ENCODE measurements around the gene ILK. TPM values are rescaled to one million over a fixed set of nuclear protein-coding genes. Genes with fewer than 3 reads are reported as not detected.

ILK gene
- polyA plus RNA-seq, 3 donors from 2014 or later: 155 to 297 (median 193) TPM

DNA sequence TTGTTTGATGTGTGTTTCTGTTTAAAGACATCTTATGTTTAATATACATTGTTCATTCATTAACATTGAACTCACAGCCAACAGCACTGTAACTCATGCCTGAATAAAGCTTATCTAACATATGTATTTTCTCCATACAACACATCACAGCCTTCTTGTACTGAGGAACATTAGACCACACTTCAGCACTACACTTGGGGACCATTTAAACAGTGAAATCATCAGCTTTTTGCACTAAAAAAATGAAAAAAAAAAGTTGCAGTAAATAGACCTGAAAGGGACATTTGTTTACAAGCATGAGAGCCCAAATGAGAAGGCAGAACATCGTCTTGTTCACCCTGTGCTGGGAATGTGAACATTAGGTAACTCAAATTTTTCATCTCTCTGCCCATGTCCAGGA lies 31.0 kb downstream of the ILK start:
- no peak for DNase-seq
- no peak overlapping the region for H3K4me3 Mint-ChIP-seq
- no peaks in the 10 kb centered on the region for H3K4me1 Mint-ChIP-seq
- no peaks in the 10 kb centered on the region for H3K36me3 Mint-ChIP-seq
- H3K27me3 Mint-ChIP-seq (ENCODE audit: low read depth in 3 of 3): peaks cover 0 to 2% (median 0%) of the 10 kb centered on the region in 3 donors
- H3K9me3 Mint-ChIP-seq: no peaks in the 10 kb centered on the region
- H3K27ac Mint-ChIP-seq: no peak overlapping the region

- Mint-ChIP-seq H3K36me3 (no peaks in the 10 kb centered on the region), H3K4me1 (no peaks in the 10 kb centered on the region), H3K9me3 (no peaks in the 10 kb centered on the region), H3K27ac (no peak overlapping the region), H3K4me3 (no peak overlapping the region), H3K27me3 (ENCODE audit: low read depth in 3 of 3) (peaks cover 0 to 3% (median 0%) of the 10 kb centered on the region in 3 donors)
- DNase-seq: no peak
Observed at GRCh38 chr11:6635082-6635932, 31.7 kb downstream of the ILK start.

- Mint-ChIP-seq H3K9me3 (no peaks in the 10 kb centered on the region), H3K27me3 (ENCODE audit: low read depth in 3 of 3) (peaks cover 0 to 3% (median 0%) of the 10 kb centered on the region in 3 donors), H3K4me3 (no peak overlapping the region), H3K36me3 (no peaks in the 10 kb centered on the region), H3K27ac (no peak overlapping the region), H3K4me1 (no peaks in the 10 kb centered on the region)
- no peak for DNase-seq
Observed at GRCh38 chr11:6636480-6636879, 32.9 kb downstream of the ILK start.

GRCh38 chr11:6637871-6638270 lies 34.3 kb downstream of the ILK start:
- peaks cover 0 to 3% (median 0%) of the 10 kb centered on the region in 3 donors for H3K27me3 Mint-ChIP-seq (ENCODE audit: low read depth in 3 of 3)
- no peak overlapping the region for H3K4me3 Mint-ChIP-seq
- no peaks in the 10 kb centered on the region for H3K9me3 Mint-ChIP-seq
- H3K36me3 Mint-ChIP-seq: no peaks in the 10 kb centered on the region
- no peaks in the 10 kb centered on the region for H3K4me1 Mint-ChIP-seq
- no peak for DNase-seq
- H3K27ac Mint-ChIP-seq: no peak overlapping the region

DNA sequence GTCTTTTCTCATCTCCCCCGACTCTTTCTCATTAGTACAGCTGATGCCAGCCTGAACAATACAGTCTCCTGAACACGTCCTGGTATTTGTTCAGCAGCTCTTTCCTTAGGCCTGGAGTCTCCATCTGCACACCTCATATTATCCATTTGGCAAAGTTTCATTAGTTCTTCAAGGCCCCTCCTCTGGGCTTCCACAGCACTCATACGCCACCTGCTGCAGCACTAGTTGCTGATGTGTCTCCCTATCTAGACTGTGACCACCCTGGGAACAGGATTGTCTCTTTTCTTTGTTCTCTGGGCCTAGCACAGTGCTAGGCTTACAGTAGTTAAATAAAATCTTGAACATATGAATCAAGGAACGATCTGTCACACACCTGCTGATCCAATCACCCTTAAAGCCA lies 34.9 kb downstream of the ILK start:
- no peak for DNase-seq
- H3K36me3 Mint-ChIP-seq: no peaks in the 10 kb centered on the region
- no peaks in the 10 kb centered on the region for H3K9me3 Mint-ChIP-seq
- H3K27ac Mint-ChIP-seq: no peak overlapping the region
- H3K27me3 Mint-ChIP-seq (ENCODE audit: low read depth in 3 of 3): peaks cover 0 to 3% (median 0%) of the 10 kb centered on the region in 3 donors
- no peak overlapping the region for H3K4me3 Mint-ChIP-seq
- no peaks in the 10 kb centered on the region for H3K4me1 Mint-ChIP-seq

DNA sequence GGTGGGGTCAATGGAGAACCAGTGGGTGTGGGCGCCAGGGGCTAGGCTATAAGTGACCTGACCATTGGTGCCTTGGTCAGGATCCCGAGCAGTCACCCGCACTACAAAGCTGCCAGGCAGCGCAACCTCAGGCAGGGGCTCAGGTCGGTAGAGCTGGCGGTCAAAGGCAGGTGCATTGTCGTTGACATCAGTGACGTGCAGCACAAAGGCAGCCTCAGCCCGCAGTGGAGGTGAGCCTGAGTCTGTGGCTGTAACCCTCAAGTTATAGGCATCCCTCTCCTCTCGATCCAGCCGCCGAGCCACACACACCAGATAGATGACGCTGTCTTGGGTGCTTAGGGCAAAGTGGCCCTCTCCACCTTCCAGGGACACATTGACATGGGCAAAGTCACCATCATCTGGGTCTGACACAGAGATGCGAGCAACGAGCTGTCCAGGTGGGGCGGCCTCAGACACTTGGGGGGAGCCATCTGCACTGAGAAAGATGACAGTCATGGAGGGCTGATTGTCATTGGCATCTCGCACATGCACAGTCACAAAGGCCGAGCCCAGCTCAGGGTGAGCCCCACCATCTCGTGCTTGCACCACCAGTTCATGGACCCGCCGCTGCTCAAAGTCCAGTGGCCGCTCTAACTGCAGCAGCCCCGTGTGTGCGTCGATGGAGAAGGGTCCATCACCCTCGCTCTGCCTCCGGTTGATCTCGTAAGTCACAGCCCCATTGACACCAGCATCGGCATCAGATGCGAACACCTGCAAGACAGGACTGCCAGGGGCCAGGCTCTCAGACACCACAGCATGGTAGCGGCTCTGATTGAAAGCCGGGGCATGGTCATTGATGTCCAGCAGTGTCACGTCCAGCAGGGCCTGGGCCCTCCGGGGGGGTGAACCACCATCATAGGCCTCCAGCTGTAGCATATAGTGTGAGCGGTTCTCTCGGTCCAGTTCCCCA lies 36.7 kb downstream of the ILK start:
- Mint-ChIP-seq H3K36me3 (no peaks in the 10 kb centered on the region), H3K4me3 (no peak overlapping the region), H3K4me1 (no peaks in the 10 kb centered on the region), H3K27me3 (ENCODE audit: low read depth in 3 of 3) (peaks cover 0 to 3% (median 0%) of the 10 kb centered on the region in 3 donors), H3K9me3 (no peaks in the 10 kb centered on the region), H3K27ac (no peak overlapping the region)
- no peak for DNase-seq

GRCh38 chr11:6640985-6641701 lies 37.6 kb downstream of the ILK start:
- Mint-ChIP-seq H3K4me3 (no peak overlapping the region), H3K9me3 (no peaks in the 10 kb centered on the region), H3K27ac (no peak overlapping the region), H3K4me1 (no peaks in the 10 kb centered on the region), H3K27me3 (ENCODE audit: low read depth in 3 of 3) (peaks cover 0 to 3% (median 0%) of the 10 kb centered on the region in 3 donors), H3K36me3 (no peaks in the 10 kb centered on the region)
- DNase-seq: no peak

DNA sequence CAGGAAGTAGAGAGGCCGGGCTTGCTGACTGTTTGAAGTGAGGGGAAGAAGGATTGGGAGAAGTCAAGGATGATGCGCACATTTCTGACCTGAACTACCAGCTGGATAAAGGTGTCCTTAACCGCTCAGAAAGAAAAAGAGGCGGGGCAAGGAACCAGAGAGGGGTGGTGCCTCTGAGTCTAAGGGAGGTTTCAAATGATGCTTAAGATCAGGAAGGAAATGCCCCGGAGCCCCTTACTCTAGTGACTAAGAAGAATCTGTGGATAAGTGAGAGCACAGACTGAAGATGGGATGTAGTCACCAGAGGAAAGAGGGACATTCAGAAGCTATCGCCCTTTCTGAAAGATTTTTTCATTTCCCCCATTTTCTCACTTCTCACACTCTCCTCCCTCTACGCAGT lies 39.4 kb downstream of the ILK start:
- Mint-ChIP-seq H3K9me3 (no peaks in the 10 kb centered on the region), H3K27ac (no peak overlapping the region), H3K4me3 (no peak overlapping the region), H3K36me3 (no peaks in the 10 kb centered on the region), H3K27me3 (ENCODE audit: low read depth in 3 of 3) (peaks cover 0 to 3% (median 0%) of the 10 kb centered on the region in 3 donors), H3K4me1 (no peaks in the 10 kb centered on the region)
- DNase-seq: no peak

DNA sequence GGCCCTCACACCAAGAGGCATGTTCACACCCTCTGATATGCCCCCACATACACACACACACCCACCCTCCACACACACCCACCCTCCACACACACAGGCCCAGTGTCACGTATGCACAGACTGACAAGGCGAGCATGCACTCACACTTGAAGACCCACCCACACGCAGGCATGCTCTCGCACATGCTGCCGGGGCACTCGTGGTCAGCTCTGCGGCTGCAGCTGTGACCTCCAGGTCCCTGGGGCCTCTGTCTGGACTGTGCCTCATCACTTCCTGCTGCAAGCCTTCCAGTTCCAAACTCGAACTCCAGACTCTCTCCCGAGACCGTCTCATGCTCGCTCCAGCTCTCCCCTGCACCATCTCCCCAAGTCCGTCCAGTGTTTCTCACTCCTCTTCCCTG lies 42.5 kb downstream of the ILK start:
- Mint-ChIP-seq H3K27me3 (ENCODE audit: low read depth in 3 of 3) (no peaks in the 10 kb centered on the region), H3K4me1 (no peaks in the 10 kb centered on the region), H3K27ac (no peak overlapping the region), H3K9me3 (no peaks in the 10 kb centered on the region), H3K4me3 (no peak overlapping the region), H3K36me3 (no peaks in the 10 kb centered on the region)
- peak; percentile 29 to 33 (median 32) for DNase-seq

DNA sequence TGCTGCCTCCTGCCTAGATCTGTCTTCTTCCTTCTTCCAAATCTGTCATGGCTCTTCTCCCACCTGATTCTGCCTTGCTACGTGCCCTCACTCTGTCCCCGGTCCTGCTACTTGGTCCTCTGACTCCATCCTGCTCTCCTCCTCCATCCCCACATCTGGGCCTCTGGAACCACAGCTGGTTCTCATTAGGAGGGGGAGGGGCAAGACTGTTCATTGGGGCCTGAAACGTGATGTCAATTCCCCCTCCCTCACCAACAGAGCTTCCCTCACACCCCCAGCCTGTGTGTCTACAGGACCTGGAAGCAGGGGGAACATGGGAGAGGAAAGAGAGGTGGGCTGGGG lies 43.0 kb downstream of the ILK start:
- peak in 1 of 3 donors; percentile 15 for DNase-seq
- no peaks in the 10 kb centered on the region for H3K36me3 Mint-ChIP-seq
- H3K4me1 Mint-ChIP-seq: no peaks in the 10 kb centered on the region
- no peak overlapping the region for H3K4me3 Mint-ChIP-seq
- no peaks in the 10 kb centered on the region for H3K9me3 Mint-ChIP-seq
- no peak overlapping the region for H3K27ac Mint-ChIP-seq
- no peaks in the 10 kb centered on the region for H3K27me3 Mint-ChIP-seq (ENCODE audit: low read depth in 3 of 3)

DNA sequence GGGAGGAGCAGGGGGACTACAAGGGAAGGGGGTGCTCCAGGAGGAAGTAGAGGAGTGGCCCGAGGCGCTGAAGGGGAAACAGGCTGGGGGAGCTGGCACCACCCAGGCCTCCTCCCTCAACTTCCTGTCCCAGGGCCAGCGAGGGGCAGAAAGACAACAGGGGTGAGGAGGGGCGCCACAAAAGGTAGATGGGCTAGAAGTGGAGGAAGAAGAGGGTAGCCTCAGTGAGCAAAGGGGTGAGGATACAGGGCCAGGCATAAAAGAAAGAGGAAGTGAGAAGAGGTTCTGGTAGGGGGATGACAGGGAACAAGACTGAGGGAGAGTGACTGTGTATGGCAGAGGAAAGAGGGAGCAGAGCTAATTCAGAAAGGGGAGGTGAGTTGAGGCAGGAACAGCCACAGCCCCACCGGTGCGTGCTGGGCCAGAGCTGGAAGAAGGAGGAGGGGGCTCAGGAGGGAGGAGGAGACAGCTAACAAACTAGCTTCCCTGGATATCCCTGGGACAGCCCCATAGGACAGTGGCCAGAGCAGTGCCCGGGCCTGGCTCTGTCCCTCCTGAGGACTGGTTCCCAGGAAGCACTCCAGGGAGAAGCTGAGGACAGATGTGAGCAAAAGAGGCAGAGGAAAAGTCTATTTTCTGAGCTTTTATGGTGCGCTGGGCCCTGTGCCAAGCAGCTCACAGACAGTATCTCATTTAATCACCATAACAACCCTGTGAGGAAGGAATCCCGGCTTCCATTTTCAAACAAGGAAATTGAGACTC lies 43.5 kb downstream of the ILK start:
- no peaks in the 10 kb centered on the region for H3K9me3 Mint-ChIP-seq
- no peaks in the 10 kb centered on the region for H3K4me1 Mint-ChIP-seq
- no peak overlapping the region for H3K4me3 Mint-ChIP-seq
- no peaks in the 10 kb centered on the region for H3K36me3 Mint-ChIP-seq
- no peaks in the 10 kb centered on the region for H3K27me3 Mint-ChIP-seq (ENCODE audit: low read depth in 3 of 3)
- H3K27ac Mint-ChIP-seq: no peak overlapping the region
- peak; percentile 15 to 25 (median 16) for DNase-seq

DNA sequence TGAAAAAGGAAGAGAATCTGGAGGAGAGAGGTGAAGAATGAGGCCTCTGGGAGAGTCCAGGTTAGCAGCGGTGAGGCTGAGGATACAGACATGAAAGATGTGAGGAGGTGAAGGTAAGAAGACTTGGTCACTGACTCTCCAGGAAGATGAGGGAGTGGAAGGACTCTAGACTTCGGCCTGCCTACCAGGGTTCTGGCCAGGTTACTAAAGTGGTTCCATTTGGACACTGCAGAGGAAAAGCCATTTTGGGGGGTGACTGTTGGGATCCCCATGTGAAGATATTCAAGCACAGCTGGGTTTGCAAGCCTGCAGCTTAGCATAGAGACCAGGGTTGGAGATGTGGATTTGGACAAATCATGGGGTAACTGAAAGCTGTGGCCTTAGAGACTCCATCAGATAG lies 44.3 kb downstream of the ILK start:
- no peak overlapping the region for H3K4me3 Mint-ChIP-seq
- no peak for DNase-seq
- H3K27ac Mint-ChIP-seq: no peak overlapping the region
- H3K9me3 Mint-ChIP-seq: no peaks in the 10 kb centered on the region
- H3K4me1 Mint-ChIP-seq: no peaks in the 10 kb centered on the region
- no peaks in the 10 kb centered on the region for H3K27me3 Mint-ChIP-seq (ENCODE audit: low read depth in 3 of 3)
- H3K36me3 Mint-ChIP-seq: no peaks in the 10 kb centered on the region

- no peaks in the 10 kb centered on the region for H3K4me1 Mint-ChIP-seq
- H3K4me3 Mint-ChIP-seq: no peak overlapping the region
- no peak overlapping the region for H3K27ac Mint-ChIP-seq
- H3K9me3 Mint-ChIP-seq: no peaks in the 10 kb centered on the region
- no peaks in the 10 kb centered on the region for H3K27me3 Mint-ChIP-seq (ENCODE audit: low read depth in 3 of 3)
- DNase-seq: no peak
- no peaks in the 10 kb centered on the region for H3K36me3 Mint-ChIP-seq
Observed at GRCh38 chr11:6648501-6648900, 44.9 kb downstream of the ILK start.

Data from immature natural killer cell (primary cell).